AG10803 (cell line): ENCODE data around the gene NCK2.

Source experiments
- DNase-seq: peaks from one replicate; pipeline ENCODE4 v3.0.0; 2010; ENCODE audit warnings: low read depth
- H3K4me3 ChIP-seq: 2 replicates; pipeline ENCODE4 v1.5.1; 2011; ENCODE audit warnings: mild to moderate bottlenecking, low read length, control low read depth
- TF ChIP-seq, protein P1 (sequence below): conservative IDR thresholded peaks from 2 replicates; pipeline ENCODE4 v1.5.1; 2011; ENCODE audit warnings: mild to moderate bottlenecking, low read length, control low read depth, inconsistent platforms

NCK2 gene

GRCh38 chr2:105856581-105856980, 111.9 kb downstream of the NCK2 start:
- no peak for DNase-seq
- H3K4me3 ChIP-seq = no peak overlapping the region
- TF ChIP-seq, protein P1, sequence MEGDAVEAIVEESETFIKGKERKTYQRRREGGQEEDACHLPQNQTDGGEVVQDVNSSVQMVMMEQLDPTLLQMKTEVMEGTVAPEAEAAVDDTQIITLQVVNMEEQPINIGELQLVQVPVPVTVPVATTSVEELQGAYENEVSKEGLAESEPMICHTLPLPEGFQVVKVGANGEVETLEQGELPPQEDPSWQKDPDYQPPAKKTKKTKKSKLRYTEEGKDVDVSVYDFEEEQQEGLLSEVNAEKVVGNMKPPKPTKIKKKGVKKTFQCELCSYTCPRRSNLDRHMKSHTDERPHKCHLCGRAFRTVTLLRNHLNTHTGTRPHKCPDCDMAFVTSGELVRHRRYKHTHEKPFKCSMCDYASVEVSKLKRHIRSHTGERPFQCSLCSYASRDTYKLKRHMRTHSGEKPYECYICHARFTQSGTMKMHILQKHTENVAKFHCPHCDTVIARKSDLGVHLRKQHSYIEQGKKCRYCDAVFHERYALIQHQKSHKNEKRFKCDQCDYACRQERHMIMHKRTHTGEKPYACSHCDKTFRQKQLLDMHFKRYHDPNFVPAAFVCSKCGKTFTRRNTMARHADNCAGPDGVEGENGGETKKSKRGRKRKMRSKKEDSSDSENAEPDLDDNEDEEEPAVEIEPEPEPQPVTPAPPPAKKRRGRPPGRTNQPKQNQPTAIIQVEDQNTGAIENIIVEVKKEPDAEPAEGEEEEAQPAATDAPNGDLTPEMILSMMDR = no peak

GRCh38 chr2:105857076-105857740, 112.5 kb downstream of the NCK2 start:
- TF ChIP-seq, protein P1 = no peak
- H3K4me3 ChIP-seq = no peak overlapping the region
- no peak for DNase-seq

GRCh38 chr2:105858868-105859693, 114.4 kb downstream of the NCK2 start:
- TF ChIP-seq, protein P1 = no peak
- DNase-seq = no peak
- no peak overlapping the region for H3K4me3 ChIP-seq

DNA sequence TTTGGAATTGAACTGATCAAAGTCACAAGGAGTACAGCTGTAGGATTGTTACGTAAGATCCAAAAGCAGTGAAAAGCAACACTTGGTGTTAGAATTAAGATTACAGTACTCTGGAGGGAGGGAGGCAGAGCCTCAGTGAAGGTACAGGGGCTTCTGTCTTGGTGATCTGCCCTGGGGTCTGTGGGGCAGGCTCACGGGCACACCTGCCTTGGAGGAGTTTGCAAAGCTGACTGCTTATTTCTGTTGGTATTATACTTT, 114.9 kb downstream of the NCK2 start:
- H3K4me3 ChIP-seq = no peak overlapping the region
- no peak for DNase-seq
- TF ChIP-seq, protein P1 = no peak

- DNase-seq = no peak
Measured at GRCh38 chr2:105860567-105860966, 115.9 kb downstream of the NCK2 start.

DNA sequence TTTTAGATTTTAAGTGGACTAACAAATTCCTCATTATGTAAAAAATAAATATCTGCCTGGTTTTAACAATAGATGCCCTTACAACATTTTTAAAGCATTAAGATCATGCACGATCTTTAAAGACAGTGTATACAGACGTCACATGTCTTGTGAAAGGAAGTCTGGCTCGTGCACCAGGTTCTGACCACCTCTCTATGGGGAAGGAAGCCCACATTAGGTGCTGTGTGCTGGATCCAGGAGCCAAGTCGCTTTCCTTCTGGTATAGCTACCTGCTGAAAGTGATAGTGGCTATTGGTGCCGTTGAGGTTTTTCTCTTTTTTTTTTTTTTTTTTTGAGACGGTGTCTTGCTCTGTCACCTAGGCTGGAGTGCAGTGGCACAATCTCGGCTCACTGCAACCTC, 116.5 kb downstream of the NCK2 start:
- TF ChIP-seq, protein P1 = no peak
- H3K4me3 ChIP-seq = no peak overlapping the region
- no peak for DNase-seq

More at GRCh38 chr2:105860567-105860966, 115.9 kb downstream of the NCK2 start:
- no peak overlapping the region for H3K4me3 ChIP-seq
- TF ChIP-seq, protein P1 = no peak

DNA sequence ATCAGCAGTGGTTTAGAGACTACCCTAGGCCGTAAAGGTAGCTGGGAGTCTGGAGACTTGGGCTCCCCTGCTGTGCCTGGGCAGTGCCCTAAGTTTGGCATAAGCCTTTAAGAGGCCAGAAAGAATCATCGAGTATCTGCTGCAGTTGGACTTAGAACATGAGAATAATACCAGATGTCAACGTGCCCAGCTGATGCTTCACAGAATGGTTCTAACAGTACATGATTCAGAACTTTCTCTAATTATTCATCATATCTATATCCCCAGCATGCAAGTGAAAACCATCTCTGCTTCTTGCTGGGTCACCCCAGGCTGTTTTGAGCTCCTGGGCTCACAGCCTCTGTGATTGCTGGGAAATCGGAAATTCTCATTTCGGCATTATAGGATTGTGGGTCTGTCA, 118.1 kb downstream of the NCK2 start:
- TF ChIP-seq, protein P1 = no peak
- no peak for DNase-seq

More for the DNA sequence above, 118.1 kb downstream of the NCK2 start:
- H3K4me3 ChIP-seq = no peak overlapping the region
